Heart left ventricle (tissue), 13 donors: ENCODE data around the gene ATF1.

Experiments
- CTCF ChIP-seq, 12 donors: fragments of 200-600 bp; sonication (generic) in 4 of 12; IDR thresholded peaks; one replicate each; pipeline versions ENCODE4 v1.5.0 to v1.8.0; 2018 to 2022; ENCODE audit warnings: antibody characterized with exemption in 12 of 12, mild to moderate bottlenecking in 5 of 12
- POLR2A ChIP-seq, 2 donors: fragments of 450-650 bp; IDR thresholded peaks; one replicate each; pipeline ENCODE4 v1.6.1; 2017; ENCODE audit warnings: antibody characterized with exemption in 2 of 2, mild to moderate bottlenecking in 2 of 2, moderate library complexity in 2 of 2
- donor health status: ischemic (EF 13 %, LVEDD 7.1; RV severe dilation, severe dysfunction).
- donor health status: DM: no; HTN: yes; CAD: no.
- donor health status: DM: no; HTN: no; CAD: no.
- donor health status: ischemic (EF 25% LVEDD 6.9; RV normal size, moderate dysfunction).
- donor health status: ischemic (EF 25% LVEDD 5.7; RV mildly dilated, moderate dysfunction).
- donor health status: ischemic (EF 35%, LVEDD 5.7; RV mildly dilated, moderate dysfunction).
- donor health status: nonischemic (EF 11% LVEDD 7.7; RV severe dilation, severe dysfunction).
- donor health status: DM: yes; HTN: yes; CAD: no.
- donor health status: PGD.
- donor health status: ischemic (EF 29% LVEDD 5.4; RV normal size, mild dysfunction).
- donor health status: nonischemic (EF 23%, LVEDD 6.1; RV moderate dilation, normal function).

GRCh38 chr12:50720501-50720900 is 43.4 kb upstream of the ATF1 start:
- no peak for TF ChIP-seq CTCF (IDR thresholded peaks at IDR 0.05)
- TF ChIP-seq POLR2A (IDR thresholded peaks at IDR 0.05) = no peak
